HG03354 (cell line): ENCODE data around the gene SAMD10.
A peak's percentile ranks its signal among the peaks of the same experiment; 100 is the strongest.
"Not testable (repeated sequence)": the region's sequence is repeated elsewhere in the genome, so short reads cannot be mapped to it uniquely, and the experiment has no call there.

Experiments used
- ATAC-seq: cut with Tn5 transposase; IDR thresholded peaks from one replicate; pipeline ENCODE4 v1.9.1; 2021; ENCODE audit warnings: mild to moderate bottlenecking; ENCODE audit not compliant: unreplicated experiment, poor library complexity, severe bottlenecking

SAMD10 gene

DNA sequence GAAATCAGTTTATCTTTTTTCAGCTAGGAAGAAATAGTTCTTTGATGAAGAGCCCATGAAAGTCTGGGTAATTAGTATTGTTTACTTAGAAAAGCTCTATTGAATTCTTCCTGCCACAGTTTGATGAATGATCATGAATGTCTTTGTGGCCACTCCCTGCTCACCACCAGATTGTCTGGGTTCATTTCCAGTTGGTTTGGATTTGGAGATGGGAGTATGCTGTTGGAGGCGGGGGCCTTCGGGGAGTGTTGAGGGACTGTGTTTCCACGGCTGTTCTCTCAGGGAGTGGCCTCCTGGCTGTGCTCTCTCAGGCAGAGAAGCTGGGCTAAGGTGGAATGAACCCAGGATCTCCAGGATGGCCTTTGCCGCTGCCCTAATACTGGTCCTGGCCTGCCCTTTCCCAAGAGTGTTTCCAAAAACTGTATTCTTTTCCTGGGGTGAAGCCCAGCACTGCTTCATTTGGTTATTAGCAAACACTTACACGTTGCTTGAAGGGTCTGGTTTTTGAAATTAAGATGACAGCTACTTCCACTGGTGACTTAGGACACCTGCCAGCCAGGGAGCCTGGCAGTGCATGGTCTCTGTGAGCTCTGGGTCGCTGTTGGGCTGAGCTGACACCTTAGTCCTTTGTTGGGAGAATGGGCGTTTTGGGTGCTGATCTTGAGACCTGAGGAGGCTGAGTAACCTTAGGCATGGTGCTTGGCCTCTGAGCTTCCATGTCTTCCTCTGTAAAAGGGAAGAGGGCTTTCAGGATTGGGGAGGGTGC lies 24.7 kb upstream of the SAMD10 start:
- no peak for ATAC-seq

DNA sequence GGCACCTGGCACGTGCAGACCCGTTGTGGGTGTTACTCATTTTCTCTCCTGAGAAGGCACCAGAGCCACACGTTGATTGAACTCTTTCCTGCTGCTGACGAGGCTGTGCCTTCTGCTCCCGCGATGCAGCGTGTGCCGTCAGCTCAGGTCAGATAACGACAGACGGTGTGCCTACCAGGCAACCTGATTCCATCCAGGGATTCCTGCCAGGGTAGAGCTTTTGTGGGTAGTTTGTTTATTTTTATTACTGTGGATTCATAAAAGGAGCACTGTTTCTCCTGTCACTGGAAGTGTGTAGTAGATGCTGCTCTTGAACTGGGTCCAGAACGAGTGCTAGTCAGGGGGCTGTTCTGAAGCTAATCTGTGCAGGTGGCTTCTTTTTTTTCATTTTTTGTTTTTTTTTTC lies 22.2 kb upstream of the SAMD10 start:
- no peak for ATAC-seq

DNA sequence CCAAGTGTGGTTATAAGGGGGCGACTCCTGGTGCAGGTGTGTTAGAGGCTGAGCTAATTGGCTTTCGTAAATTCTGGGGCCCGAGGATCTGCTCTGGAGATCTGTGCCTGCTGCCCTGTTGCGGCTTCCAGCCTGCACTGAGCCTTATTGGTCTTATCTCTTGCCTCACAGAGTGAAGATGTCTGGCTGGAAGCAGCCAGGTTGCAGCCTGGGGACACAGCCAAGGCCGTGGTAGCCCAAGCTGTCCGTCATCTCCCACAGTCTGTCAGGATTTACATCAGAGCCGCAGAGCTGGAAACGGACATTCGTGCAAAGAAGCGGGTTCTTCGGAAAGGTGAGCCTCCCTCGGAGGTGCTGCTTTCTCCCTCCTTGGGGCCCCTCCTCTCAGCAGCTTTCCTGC lies 21.5 kb upstream of the SAMD10 start:
- no peak for ATAC-seq

DNA sequence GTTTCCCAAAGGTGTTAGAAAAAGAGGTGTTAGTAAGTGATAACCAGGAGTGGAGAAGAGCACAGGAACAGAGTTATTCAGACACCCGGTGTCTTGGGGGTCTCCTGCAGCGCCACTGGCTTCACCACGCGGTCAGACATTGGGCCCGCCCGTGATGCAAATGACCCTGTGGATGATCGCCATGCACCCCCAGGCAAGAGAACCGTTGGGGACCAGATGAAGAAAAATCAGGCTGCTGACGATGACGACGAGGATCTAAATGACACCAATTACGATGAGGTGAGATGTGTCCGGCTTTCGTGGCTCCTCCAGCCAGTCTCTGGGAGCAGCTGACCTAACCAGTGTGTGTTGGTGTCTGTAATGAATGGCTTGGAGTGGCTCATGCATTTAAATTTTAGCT lies 3.5 kb upstream of the SAMD10 start:
- no peak for ATAC-seq

DNA sequence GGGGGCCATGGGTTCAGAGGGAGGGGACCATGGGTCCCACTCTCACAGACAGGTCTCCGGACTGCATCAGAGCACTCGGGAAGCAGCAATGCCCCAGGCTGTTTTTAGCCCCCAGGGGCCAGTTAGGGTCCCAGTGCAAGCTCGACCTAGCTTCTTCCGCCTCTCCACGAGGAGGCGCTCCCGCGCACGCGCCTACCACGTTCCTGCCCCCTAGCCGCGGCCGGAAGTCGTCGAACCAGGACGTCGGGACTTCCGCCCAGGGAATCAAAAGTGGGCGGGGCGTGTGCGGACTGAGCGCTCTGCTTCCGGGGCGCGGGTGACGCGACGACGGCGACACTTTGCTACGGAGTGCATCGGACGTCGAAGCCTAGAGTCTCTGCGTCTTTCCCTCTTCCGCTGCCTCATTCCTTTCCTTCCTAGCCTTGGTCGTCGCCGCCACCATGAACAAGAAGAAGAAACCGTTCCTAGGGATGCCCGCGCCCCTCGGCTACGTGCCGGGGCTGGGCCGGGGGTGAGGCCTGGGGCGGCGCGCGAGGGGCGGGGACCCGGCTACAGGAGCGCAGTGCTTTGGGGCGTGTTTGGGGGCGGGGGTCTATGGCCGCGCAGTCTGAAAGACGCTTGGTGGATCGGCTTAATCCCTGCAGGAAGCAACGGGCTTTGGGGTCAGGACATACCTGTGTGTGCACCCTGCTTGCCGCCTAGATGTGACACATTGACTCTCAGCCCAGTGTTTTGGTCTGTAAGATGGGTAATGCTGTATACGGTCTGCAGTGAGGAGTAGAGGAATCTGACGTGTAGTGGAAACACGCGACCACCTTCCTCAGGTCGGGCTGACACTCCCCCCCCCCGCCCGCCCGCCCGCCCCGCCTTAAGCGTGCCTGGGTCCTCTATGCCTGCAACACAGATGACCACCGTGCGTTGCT lies 1.6 kb upstream of the SAMD10 start, which contains the start of gene PRPF6:
Gene PRPF6, plus strand, starts transcription at position 327 of the 923 bp plus-strand sequence. Its CDS starts 114 bp downstream, at position 441.
- peak; percentile 60 for ATAC-seq

DNA sequence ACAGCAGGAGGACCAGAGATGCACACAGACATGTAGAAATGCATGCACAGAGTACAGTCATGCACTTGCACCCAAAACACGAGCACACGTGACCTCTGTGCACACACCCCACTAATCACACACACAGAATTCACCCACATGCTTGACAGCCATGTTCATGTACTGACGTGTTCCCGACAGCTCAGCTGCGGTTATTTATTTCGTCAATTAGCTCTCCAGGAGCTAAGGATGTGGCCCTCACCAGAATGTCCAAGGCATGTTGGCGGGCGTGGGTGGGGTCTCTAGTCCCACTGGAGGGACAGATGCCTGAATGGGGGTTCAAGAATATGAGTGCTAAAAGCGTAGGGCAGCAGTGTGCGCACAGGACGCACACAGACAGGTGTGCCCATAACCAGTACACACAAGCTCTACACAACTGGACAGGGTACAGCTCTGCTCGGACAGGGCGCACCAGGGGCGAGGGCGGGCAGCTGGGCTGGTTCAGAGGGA lies 919 bp upstream of the SAMD10 start:
- ATAC-seq: peak; percentile 1

DNA sequence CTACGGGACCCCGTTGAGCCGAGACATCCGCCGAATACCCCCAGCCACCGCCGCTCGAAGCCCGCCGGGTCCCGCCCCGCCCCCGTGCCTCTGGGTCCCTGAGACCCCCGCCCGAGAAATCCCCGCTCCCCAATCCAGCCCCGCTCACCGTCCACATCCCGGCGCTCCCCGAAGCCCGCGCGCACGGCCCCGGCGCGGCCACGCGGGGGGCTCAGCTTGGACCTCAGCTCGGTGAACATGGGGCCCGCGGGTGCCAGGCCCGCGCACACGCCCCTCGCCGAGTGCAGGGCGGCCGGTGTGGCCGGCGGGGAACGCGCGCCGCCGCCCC lies 249 bp downstream of the SAMD10 start:
- ATAC-seq: no peak

DNA sequence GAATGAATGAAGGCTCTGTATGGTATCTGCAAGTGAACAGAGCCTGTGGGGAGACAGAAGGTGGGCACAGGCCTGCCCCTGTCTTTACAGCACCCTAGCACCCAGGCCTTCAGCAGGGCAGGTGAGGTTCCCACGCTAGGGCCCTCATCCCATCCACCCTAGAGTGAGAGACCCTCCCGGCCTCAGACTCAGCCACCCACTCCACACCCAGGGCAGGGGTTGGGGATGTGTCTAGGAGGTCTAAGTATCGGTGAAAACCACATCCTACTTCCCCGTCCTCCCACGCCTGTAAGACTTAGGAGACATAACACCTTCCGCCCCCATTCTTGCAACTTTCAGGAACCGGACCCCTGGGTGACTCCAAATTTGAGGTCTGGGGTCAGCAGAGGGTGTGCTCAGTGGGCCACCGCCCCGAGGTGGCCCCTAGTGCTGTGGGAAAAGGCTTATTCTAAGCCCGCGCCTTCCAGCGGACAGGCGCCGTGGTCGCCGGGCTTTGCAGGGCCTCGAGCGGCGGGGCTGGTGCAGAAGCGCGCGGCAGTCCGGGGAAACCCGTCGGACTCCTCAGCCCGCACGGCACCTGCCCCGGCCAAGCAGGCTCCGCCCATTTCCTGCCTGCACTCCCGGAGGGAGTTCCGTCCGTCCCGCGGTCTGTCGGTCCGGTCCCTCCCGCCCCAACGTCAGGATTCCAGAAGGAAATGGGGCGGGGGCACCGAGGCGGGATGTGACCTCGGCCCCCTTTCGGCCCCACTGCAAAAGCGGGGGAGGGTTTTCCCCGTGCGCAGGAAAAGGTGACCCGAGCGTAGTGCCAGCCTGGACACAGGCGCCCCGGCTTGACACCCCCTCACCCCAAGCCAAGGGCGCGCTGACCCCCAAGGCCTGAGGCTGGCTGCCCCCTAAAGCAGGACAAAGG lies 868 bp downstream of the SAMD10 start:
- ATAC-seq: peak; percentile 37

DNA sequence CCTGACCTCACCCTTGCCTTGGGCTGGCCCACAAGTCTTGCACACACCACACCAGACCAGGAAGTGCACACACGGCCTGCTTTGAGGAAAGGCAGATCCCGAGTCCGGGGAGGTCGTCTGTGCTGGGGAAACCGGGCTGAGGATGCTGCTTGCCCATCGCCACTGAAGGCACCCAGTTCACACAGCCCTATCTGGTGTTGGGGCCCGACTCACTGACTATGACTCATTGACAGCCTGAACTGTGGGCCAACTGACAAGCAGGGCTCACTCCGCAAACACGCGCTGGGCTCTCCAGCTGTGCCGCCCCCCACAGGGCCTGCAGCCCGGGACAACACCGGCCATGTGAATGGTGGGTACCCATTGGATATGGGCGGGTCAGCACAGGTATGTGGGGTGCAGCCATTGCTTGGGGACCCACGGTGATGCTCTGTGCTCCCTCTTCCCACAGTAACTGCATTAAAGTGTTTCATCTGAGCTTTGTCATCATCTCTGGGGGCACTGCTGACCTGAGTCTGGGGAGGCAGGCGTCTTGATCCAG lies 1.6 kb downstream of the SAMD10 start:
- no peak for ATAC-seq

DNA sequence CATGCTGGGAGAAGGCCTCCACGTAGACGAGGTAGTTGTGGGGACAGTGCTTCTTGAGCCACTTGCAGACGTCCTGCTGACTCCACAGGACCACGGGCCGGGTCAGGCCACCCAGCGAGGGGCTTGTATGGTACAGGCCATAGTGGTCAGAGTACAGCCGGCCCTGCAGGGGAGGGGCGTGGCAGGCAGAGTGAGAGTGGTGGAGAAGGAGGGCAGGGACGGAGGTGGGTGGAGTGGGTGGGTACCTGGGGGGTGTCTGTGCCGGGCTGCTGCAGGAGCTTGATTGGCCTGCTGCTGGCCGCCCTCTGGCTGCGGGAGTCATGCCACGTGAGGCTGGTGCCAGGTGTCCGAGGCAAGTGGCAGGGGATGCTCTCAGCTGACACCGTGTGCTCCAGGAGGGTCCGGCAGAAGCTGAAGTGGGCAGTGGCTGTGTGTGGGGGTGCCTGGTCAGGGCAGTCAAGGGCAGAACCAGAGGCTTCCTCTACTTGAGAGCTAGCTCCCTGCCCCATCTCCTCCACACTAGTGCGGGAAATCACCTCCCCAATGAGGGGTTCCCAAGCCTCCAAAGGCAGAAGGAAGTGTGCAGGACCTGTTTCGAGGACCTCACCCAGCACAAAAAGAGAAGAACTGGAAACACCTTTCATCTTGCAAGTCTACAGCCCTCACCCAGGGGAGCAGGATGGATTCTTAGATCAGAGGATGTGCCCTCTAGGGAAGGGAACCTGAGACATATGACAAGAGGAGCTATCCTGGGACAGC lies 2.3 kb downstream of the SAMD10 start:
- no peak for ATAC-seq

DNA sequence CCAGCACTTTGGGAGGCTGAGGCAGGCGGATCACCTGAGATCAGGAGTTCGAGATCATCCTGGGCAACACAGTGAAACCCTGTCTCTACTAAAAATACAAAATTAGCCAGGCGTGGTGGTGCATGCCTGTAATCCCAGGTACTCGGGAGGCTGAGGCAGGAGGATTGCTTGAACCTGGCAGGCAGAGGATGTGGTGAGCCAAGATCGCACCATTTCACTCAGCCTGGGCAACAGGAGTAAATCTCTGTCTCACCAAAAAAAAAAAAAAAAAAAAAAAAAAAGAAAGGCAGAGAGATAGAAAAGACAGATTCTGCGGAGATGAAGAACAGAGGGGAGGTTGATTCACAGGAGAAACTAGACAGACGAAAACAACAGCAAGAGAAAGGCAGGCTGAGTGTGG lies 2.9 kb downstream of the SAMD10 start:
- not testable (repeated sequence) for ATAC-seq

DNA sequence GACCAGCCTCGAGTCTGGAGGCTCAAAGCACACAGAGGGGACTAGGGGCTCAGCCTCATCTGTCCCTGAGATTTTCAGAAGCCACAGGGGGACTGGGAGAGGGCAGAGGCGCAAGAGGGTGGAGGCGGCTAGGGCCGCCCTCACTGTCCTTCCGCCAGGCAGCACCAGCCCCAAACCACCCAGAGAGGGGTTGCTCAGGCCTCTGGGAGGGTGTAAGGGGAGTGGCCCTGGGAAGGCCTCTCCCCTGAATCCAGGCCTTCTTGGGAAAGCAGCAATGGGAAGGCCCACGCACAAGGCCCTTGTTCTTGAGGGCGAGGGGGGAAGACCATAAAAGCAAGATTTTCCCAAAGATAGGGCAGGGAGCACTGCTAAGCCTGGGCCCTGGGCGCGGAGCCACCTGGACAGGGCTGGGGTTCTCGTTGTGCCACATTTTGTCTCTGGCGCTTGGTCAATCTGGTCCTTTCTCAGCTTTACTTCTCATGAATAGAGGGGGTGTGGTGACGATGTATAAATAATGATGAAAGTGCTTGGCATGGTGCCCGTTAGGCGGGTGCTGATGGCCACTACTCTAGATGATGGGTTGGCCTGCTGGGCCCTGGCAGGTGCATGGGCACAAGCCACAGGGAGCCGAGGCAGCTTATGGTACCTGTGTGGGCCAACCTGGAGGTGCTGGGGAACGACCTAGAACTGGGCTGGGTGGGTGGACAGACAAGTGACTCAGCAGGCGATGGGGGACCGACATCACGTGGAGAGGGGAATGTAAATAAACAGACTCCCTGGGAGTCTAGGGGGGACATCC lies 4.8 kb downstream of the SAMD10 start:
- no peak for ATAC-seq

DNA sequence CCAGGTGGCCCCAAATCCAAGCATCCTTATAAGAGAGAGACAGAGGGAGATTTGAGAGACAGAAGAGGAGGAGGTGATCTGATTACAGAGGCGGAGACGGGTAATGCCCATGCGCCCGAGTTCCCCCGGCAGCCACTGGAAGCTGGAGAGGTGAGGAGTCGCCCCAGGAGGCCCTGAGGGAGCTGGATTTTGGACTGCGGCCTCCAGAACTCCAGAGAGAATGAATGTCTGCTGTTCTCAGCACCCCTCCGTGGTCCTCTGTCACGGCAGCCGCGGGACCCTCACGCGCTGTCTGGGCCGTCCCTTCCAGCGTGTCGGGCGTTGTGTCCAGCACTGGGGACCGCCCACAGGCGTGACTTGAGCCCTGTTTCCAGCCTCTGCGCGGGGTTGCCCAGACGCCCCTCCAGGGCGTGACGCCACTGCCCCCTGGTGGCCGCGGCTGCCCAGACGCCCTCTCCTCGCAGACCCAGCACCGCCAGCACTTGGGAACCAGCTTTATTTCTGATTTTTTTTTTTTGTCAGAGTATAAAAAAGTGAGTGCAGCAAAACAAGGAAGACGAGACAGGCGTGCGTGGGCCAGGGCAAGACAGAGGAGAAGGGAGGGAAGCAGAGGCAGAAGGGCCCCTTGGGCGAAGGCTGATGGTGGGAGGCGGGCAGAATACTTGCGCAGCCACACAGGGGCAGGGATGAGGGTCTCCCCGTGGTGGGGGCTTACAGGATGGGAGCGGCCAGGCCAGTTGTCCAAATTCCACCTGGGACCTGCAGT lies 5.6 kb downstream of the SAMD10 start:
- ATAC-seq: no peak

DNA sequence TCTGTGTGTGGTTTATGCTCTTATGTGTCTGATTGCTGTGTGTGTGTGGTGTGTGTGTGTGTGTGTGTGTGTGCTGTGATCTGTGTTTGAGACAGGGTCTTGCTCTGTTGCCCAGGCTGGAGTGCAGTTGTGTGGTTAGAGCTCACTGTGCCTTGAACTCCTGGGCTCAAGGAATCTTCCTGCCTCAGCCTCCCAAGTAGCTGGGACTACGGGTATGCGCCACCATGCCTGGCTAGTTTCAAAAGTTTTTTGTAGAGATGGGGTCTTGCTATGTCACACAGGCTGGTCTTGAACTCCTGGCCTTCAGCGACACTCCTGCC lies 6.3 kb downstream of the SAMD10 start:
- ATAC-seq: no peak

DNA sequence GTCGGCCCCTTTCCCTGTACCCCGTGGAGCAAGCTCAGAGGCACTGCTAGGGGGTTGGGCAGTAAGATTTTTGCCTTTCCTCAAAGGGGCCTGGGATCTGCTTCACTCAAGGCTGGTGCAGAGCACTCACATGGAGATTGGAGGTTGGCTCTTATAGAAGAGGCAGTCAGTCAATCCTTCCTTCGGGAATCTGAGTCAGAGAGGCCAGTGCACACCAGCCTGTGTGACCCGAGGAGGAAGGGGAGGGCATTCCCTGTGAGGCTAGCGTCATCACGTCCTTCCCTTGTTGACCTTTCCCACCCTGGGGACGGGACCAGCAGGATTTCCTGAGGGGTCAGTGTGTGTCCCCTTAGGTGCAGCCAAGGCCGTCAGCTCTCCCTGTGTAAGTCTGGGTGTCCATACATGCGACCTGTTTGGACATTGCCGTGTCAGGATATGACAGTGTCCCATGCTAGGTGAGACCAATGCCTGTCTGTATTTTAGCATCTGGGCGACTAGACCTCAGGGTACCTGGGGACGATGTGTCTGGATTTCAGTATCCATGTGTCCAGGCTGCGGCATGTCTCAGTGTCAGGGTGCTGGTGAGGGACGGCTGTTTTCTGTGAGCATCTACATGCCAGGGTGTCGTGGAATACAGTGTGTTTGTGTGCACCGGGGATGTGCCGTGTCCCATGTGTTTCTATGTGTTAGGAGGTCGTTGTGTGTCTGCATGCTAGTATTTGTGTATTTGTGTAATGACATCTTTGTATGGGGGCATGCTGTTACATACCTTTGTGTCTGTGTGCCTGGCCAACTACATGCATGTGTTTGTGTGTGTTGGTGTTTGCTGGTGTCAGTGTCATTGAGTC lies 6.9 kb downstream of the SAMD10 start:
- no peak for ATAC-seq

DNA sequence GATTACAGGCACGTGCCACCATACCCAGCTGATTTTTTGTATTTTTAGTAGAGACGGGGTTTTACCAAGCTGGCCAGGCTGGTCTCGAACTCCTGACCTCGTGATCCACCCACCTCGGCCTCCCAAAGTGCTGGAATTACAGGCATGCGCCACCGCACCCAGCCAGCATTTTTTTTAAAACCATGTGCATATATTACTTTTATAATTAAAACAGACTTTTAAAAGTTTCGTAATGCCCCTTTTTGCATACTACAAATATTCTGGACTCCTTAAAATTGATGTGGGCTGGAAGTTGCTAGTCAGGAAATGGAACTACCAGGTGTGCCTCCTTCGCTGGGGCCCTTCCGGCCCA lies 7.5 kb downstream of the SAMD10 start:
- ATAC-seq: not testable (repeated sequence)
